Measurements from ENCODE around the gene PTX4. TPM values are rescaled to one million over a fixed set of nuclear protein-coding genes. Genes with fewer than 3 reads are reported as not detected.
A peak's percentile ranks its signal among the peaks of the same experiment; 100 is the strongest.

PTX4 gene
- total and polyA plus RNA-seq, 9 of the 15 experiments (the other 6 are each of a cell fraction or from before 2014, with no cell fraction given) = 0.11 TPM; not detected in 8

DNA sequence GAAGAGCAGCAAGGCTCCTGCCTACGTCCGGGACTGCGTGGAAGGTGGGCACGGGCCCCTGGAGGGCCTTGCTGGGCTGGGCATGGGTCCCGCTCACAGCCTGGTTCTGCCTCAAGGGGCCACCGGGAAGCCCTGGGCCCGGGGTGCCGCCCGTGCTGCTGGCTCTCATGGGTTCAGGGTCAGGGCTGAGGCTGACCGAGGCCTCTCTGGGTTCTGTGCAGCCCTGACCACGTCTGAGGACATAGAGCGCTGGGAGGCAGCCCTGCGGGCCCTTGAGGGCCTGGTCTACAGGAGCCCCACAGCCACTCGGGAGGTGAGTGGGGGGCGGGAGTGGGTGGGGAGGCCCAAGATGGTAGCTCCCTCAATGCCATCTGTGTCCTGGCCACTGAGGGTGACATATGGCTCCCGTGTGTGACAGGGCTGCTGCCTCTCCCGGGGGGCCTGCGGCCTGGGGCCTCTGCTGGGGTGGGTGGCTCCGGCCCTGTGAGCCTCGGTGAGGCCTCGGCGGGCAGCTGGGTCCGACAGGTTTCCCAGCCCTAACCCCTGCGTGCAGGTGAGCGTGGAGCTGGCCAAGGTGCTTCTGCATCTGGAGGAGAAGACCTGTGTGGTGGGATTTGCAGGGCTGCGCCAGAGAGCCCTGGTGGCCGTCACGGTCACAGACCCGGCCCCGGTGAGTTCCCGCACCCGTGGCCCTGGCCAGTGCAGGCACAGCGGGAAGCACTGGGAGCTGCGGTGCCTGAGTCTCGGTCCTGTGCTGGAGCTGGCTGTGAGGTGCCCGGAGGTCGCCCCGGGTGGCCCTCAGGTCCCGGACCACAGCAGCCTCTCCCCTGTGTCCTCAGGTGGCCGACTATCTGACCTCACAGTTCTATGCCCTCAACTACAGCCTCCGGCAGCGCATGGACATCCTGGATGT is 13.6 kb upstream of the PTX4 start:
- ChIA-PET CTCF (ENCODE audit: low intra/inter-chr PET ratio) (no interaction called here), POLR2A (interaction anchor here (0.9 kb wide), 1 partner anchor 9 kb away, joined by 3 read pairs; no protein-coding TSS in a partner anchor)
- Histone ChIP-seq H3K79me2 (ENCODE audit: control insufficient read depth, insufficient read depth, low read length) (no peaks in the 10 kb centered on the region), H3K9me1 (ENCODE audit: control insufficient read depth, insufficient read depth, low read length) (no peaks in the 10 kb centered on the region), H3K4me3 (no peak overlapping the region), H3K9me3 (replicated peaks; ENCODE audit: control insufficient read depth, insufficient read depth, low read depth, low read length) (no peaks in the 10 kb centered on the region), H4K20me1 (replicated peaks; ENCODE audit: control insufficient read depth, insufficient read depth, low read length) (no peaks in the 10 kb centered on the region), H3K4me1 (replicated peaks in 1 of 2; ENCODE audit: control insufficient read depth in 2 of 2, insufficient read depth in 2 of 2, low read length in 2 of 2) (peaks cover 0 to 33% of the 10 kb centered on the region in 2 experiments; a peak in 2 of 5 replicates), H3K27me3 (ENCODE audit: control insufficient read depth in 2 of 2, insufficient read depth in 2 of 2, low read length in 2 of 2) (no peaks in the 10 kb centered on the region), H3K36me3 (ENCODE audit: control insufficient read depth, insufficient read depth, low read length) (peaks cover 85% of the 10 kb centered on the region; the same call in 2 of the 3 replicates), H3K4me2 (ENCODE audit: insufficient read depth, low read length) (no peak overlapping the region), H3K9ac (ENCODE audit: insufficient read depth in 1 of 2, low read depth in 2 of 2, low read length in 2 of 2) (peak overlapping the region in 1 of 2 experiments; percentile 17; a peak in 1 of 4 replicates), H2AFZ (ENCODE audit: low read depth, low read length) (no peak overlapping the region), H3K27ac (ENCODE audit: extremely low read depth, low read depth, low read length) (no peak overlapping the region)
- FAIRE-seq = no peak
- ATAC-seq = no peak
- TF ChIP-seq, protein P1, sequence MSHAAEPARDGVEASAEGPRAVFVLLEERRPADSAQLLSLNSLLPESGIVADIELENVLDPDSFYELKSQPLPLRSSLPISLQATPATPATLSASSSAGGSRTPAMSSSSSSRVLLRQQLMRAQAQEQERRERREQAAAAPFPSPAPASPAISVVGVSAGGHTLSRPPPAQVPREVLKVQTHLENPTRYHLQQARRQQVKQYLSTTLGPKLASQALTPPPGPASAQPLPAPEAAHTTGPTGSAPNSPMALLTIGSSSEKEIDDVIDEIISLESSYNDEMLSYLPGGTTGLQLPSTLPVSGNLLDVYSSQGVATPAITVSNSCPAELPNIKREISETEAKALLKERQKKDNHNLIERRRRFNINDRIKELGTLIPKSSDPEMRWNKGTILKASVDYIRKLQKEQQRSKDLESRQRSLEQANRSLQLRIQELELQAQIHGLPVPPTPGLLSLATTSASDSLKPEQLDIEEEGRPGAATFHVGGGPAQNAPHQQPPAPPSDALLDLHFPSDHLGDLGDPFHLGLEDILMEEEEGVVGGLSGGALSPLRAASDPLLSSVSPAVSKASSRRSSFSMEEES (CRISPR knock-in tag; IDR thresholded peaks at IDR 0.05) = no peak
- TF ChIP-seq ZNF274 (IDR thresholded peaks at IDR 0.05; ENCODE audit: borderline replicate concordance, low read depth, low read length) (no peak), HDAC2 (IDR thresholded peaks at IDR 0.05) (no peak)
- in situ Hi-C loops (cut with MboI) = no loop called here
- intact Hi-C loops (cut with micrococcal nuclease) = no loop called here
- no peak for DNase-seq (ENCODE audit: extremely low read depth in 1 of 4, low spot score in 3 of 4)
- no TSS peak for BruUV-seq (replicated peaks)
- 98% methylated on average over 20 of the region's 42 CpGs for WGBS (ENCODE audit: insufficient coverage, low coverage, missing lambda C conversion rate)
